GM12878 (cell line): ENCODE measurements around the gene DGKI.

ENCODE experiments used
- CHD2 ChIP-seq: IDR thresholded peaks from 2 replicates; pipeline ENCODE4 v1.6.1; 2011; ENCODE audit warnings: low read depth, low read length, improper control_type of control experiment, borderline replicate concordance
- CTCF ChIP-seq, 3 experiments: IDR thresholded peaks in 2 of 3; conservative IDR thresholded peaks in 1 of 3; 2 replicates each; pipeline ENCODE4 v1.5.1; 2011; ENCODE audit warnings: low read depth in 3 of 3, low read length in 3 of 3, mild to moderate bottlenecking in 3 of 3, control low read depth in 2 of 3, moderate library complexity in 2 of 3, inconsistent platforms in 1 of 3, mixed read lengths in 1 of 3; ENCODE audit not compliant: control insufficient read depth in 2 of 3, insufficient read depth in 1 of 3; ENCODE audit errors: extremely low read depth in 1 of 3
- FOXK2 ChIP-seq: fragments of 450-650 bp; IDR thresholded peaks from 2 replicates; pipeline ENCODE4 v1.6.1; 2017; ENCODE audit warnings: mild to moderate bottlenecking, moderate library complexity
- KDM1A ChIP-seq: fragments of 200-600 bp; sonication (generic); IDR thresholded peaks from 2 replicates; pipeline ENCODE4 v1.6.1; 2016; ENCODE audit warnings: borderline replicate concordance
- PML ChIP-seq: IDR thresholded peaks from 2 replicates; pipeline ENCODE4 v1.6.1; 2012; ENCODE audit warnings: low read length, inconsistent platforms
- USF1 ChIP-seq: IDR thresholded peaks from 2 replicates; pipeline ENCODE4 v1.6.1; 2011; ENCODE audit warnings: borderline replicate concordance, low read depth, mild to moderate bottlenecking, moderate library complexity, mixed read lengths, low read length; ENCODE audit not compliant: insufficient read depth; ENCODE audit errors: extremely low read length
- ZBTB33 ChIP-seq: fragments of 450-650 bp; IDR thresholded peaks from 2 replicates; pipeline ENCODE4 v1.6.1; 2017; ENCODE audit warnings: mild to moderate bottlenecking
- ZNF384 ChIP-seq: IDR thresholded peaks from 2 replicates; pipeline ENCODE4 v1.6.1; 2012; ENCODE audit warnings: low read depth, mild to moderate bottlenecking, low read length, improper control_type of control experiment, borderline replicate concordance

GRCh38 chr7:137684776-137685175 is 162.0 kb downstream of the DGKI start:
- TF ChIP-seq CTCF (IDR thresholded peaks at IDR 0.05 in 2 of 3, conservative IDR thresholded peaks at IDR 0.05 in 1 of 3; ENCODE audit: control insufficient read depth in 2 of 3, extremely low read depth in 1 of 3, insufficient read depth in 1 of 3, low read depth in 3 of 3, low read length in 3 of 3) = no peak
- no peak for TF ChIP-seq FOXK2
- TF ChIP-seq KDM1A = no peak
- no peak for TF ChIP-seq CHD2
- TF ChIP-seq ZNF384 = no peak
- no peak for TF ChIP-seq ZBTB33
- no peak for TF ChIP-seq USF1
- no peak for TF ChIP-seq PML
